ENCODE results near the gene C1QTNF8. TPM values are rescaled to one million over a fixed set of nuclear protein-coding genes. Genes with fewer than 3 reads are reported as not detected.

Gene C1QTNF8
- total and polyA plus RNA-seq, 4 experiments from 2014 or later = not detected

DNA sequence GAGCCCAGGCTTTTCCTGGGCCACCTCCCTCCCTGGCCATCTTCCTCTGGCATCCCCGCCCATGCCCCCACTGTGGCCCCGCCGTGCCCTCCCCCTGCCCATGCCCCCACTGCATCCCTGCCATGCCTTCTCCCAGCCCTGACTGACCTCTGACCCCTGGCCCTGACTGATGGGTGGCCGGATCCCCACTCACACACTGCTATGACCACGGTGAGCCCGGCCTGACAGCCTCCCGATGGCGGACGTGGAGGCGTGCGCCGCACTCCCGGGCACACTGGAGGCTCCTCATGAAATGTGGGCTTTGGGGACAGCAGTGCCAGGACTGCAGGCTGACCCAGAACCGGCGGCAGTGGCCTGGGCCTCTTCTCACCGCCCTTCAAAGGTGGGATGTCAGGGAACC lies 10.6 kb upstream of the C1QTNF8 start:
- ChIA-PET POLR2A (ENCODE audit: partially characterized antibody) (no interaction called here), CTCF (ENCODE audit: partially characterized antibody) (no interaction called here)
- Mint-ChIP-seq H3K9me3 (no peaks in the 10 kb centered on the region), H3K4me1 (no peaks in the 10 kb centered on the region), H3K27ac (no peak overlapping the region), H3K27me3 (peaks cover 0 to 5% of the 10 kb centered on the region in 2 donors), H3K36me3 (no peaks in the 10 kb centered on the region), H3K4me3 (no peak overlapping the region)
- Histone ChIP-seq H3K36me3 (ENCODE audit: insufficient read depth, low read length) (no peaks in the 10 kb centered on the region), H3K27ac (ENCODE audit: low read depth, low read length) (no peak overlapping the region), H3K27me3 (ENCODE audit: insufficient read depth, low read length) (no peaks in the 10 kb centered on the region), H3K9me3 (ENCODE audit: control insufficient read depth in 1 of 2, low read length in 2 of 2) (no peaks in the 10 kb centered on the region), H3K4me3 (ENCODE audit: low read length in 2 of 2) (no peak overlapping the region), H3K4me1 (ENCODE audit: insufficient read depth, low read length) (peaks cover 4% of the 10 kb centered on the region)
- DNase-seq = no peak
- intact Hi-C loops (cut with micrococcal nuclease) = no loop called here

DNA sequence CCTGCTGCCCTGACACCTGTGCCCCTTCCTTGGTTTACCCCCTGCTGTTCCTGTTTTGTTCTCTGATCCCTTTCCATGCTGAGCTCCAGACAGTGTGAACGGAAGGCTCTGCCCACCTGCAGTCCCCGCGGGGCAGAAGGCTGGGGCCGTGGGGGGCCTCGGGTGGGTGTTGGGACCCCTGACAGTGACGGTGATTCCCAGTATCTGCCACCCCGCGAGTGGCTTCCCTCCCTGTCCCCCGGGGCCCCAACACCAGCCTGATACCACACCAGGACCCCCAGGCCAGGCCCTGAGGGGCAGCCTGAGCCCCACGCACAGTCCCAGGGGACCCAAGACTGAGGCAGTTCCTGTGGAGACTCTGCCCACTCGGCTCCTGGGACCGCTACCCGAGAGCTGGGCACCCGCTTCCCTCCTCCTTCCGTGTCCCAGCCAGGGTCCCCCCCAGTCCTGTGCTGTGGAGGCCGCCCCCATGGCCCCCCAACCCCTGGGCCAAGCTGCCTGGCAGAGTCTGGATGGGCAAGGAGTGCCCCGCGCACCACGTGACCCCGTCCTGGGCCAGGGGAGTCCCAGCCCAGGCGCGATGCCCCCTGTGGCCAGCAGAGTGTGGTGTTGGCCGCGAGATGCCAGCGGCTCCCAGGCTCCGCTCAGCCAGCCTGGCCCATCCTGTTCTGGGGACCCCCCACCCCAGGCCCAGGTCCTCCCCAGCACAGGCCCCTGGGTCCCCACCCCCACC lies 10.0 kb upstream of the C1QTNF8 start:
- Histone ChIP-seq H3K4me3 (ENCODE audit: low read length in 2 of 2) (no peak overlapping the region), H3K9me3 (ENCODE audit: control insufficient read depth in 1 of 2, low read length in 2 of 2) (no peaks in the 10 kb centered on the region), H3K4me1 (ENCODE audit: insufficient read depth, low read length) (peaks cover 4% of the 10 kb centered on the region), H3K27me3 (ENCODE audit: insufficient read depth, low read length) (no peaks in the 10 kb centered on the region), H3K36me3 (ENCODE audit: insufficient read depth, low read length) (no peaks in the 10 kb centered on the region), H3K27ac (ENCODE audit: low read depth, low read length) (no peak overlapping the region)
- no peak overlapping the region for H3K27ac Mint-ChIP-seq
- intact Hi-C loops (cut with micrococcal nuclease) = no loop called here
- DNase-seq = peak in 2 of 5 donors; percentile 17 to 21
- no peak overlapping the region for H3K4me3 Mint-ChIP-seq
- no peaks in the 10 kb centered on the region for H3K9me3 Mint-ChIP-seq
- POLR2A ChIA-PET (ENCODE audit: partially characterized antibody) = no interaction called here
- H3K36me3 Mint-ChIP-seq = no peaks in the 10 kb centered on the region
- H3K27me3 Mint-ChIP-seq = peaks cover 0 to 5% of the 10 kb centered on the region in 2 donors
- no peaks in the 10 kb centered on the region for H3K4me1 Mint-ChIP-seq
- CTCF ChIA-PET (ENCODE audit: partially characterized antibody) = no interaction called here

DNA sequence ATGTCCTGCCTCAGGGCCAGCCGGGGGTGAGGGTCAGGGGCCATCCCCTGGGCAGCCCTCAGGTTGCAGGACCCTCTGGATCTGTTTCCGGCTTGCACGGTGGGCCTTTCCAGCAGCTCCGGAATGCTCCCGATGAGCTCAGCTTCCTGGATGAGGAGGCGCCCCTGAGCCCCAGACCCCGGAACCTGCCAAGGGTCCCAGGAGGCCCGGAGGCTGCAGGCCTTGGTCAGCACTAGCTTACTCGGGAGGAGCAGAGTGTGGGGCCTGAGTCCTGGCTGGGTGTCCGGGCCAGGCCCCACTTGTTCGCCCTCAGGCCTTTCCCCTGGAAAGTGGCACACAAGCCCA lies 7.6 kb upstream of the C1QTNF8 start:
- H3K27ac Mint-ChIP-seq = no peak overlapping the region
- Histone ChIP-seq H3K4me3 (ENCODE audit: low read length in 2 of 2) (no peak overlapping the region), H3K27ac (ENCODE audit: low read depth, low read length) (no peak overlapping the region), H3K27me3 (ENCODE audit: insufficient read depth, low read length) (no peaks in the 10 kb centered on the region), H3K9me3 (ENCODE audit: control insufficient read depth in 1 of 2, low read length in 2 of 2) (no peaks in the 10 kb centered on the region), H3K36me3 (ENCODE audit: insufficient read depth, low read length) (no peaks in the 10 kb centered on the region), H3K4me1 (ENCODE audit: insufficient read depth, low read length) (peaks cover 4% of the 10 kb centered on the region)
- intact Hi-C loops (cut with micrococcal nuclease) = loop anchor here (2.0 kb wide), 1 partner anchor 291 kb away; no protein-coding TSS in a partner anchor
- ChIA-PET POLR2A (ENCODE audit: partially characterized antibody) (no interaction called here), CTCF (ENCODE audit: partially characterized antibody) (interaction anchor here (0.8 to 1.4 kb wide), 7 partner anchors 16 to 391 kb away, joined by 3 to 4 read pairs (median 3); partner anchors contain the start of genes CHTF18 and RPUSD1)
- no peaks in the 10 kb centered on the region for H3K36me3 Mint-ChIP-seq
- no peak overlapping the region for H3K4me3 Mint-ChIP-seq
- H3K27me3 Mint-ChIP-seq = peaks cover 2% of the 10 kb centered on the region in 2 donors
- H3K9me3 Mint-ChIP-seq = no peaks in the 10 kb centered on the region
- DNase-seq = no peak
- no peaks in the 10 kb centered on the region for H3K4me1 Mint-ChIP-seq

DNA sequence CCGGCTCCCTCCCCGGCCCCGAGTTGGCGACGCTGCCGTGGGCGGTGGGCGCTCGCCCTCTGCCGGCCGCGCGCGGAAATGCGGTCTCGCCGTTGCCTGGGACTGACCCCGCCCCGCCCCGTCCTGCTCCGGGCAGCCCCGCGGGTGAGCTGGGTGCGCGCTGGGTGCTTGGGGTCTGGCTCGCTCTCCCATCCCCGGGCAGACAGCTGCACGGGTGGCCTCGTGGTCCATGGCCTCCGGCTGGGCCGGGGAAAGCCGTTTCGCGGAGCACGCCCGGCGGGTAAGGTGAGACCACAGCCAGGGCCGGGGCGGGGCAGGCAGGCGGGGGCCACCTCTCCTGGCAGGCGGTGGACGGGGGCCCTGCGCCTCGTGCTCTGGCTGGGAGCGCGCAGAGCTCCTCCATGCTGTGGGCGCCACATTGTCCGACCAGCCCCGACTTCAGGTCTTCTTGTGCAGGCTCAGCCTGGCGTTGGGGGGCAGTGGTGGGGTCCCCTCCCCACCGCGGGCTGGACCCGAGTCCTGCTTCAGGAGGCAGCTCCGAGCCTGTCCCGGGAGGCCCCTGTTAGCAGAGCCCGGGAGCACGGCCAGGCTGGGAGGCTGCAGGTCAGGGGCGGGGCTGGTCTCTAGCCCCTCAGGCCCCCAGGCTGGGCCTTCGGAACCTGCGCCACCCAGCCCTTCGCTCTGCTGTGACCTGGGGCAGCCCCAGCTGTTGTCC lies 7.0 kb upstream of the C1QTNF8 start:
- Histone ChIP-seq H3K4me3 (ENCODE audit: low read length in 2 of 2) (no peak overlapping the region), H3K27ac (ENCODE audit: low read depth, low read length) (no peak overlapping the region), H3K36me3 (ENCODE audit: insufficient read depth, low read length) (no peaks in the 10 kb centered on the region), H3K9me3 (ENCODE audit: control insufficient read depth in 1 of 2, low read length in 2 of 2) (no peaks in the 10 kb centered on the region), H3K4me1 (ENCODE audit: insufficient read depth, low read length) (peaks cover 4% of the 10 kb centered on the region), H3K27me3 (ENCODE audit: insufficient read depth, low read length) (no peaks in the 10 kb centered on the region)
- H3K27ac Mint-ChIP-seq = no peak overlapping the region
- peak in 4 of 5 donors; percentile 62 to 74 (median 63) for DNase-seq
- H3K36me3 Mint-ChIP-seq = no peaks in the 10 kb centered on the region
- H3K27me3 Mint-ChIP-seq = peaks cover 2% of the 10 kb centered on the region in 2 donors
- no peak overlapping the region for H3K4me3 Mint-ChIP-seq
- POLR2A ChIA-PET (ENCODE audit: partially characterized antibody) = no interaction called here
- CTCF ChIA-PET (ENCODE audit: partially characterized antibody) = interaction anchor here (0.6 to 1.4 kb wide), 9 partner anchors 15 to 391 kb away, joined by 3 to 4 read pairs (median 3); partner anchors contain the start of genes CHTF18 and RPUSD1
- intact Hi-C loops (cut with micrococcal nuclease) = loop anchor here (2.0 kb wide), 1 partner anchor 290 kb away; no protein-coding TSS in a partner anchor
- no peaks in the 10 kb centered on the region for H3K4me1 Mint-ChIP-seq
- H3K9me3 Mint-ChIP-seq = no peaks in the 10 kb centered on the region

DNA sequence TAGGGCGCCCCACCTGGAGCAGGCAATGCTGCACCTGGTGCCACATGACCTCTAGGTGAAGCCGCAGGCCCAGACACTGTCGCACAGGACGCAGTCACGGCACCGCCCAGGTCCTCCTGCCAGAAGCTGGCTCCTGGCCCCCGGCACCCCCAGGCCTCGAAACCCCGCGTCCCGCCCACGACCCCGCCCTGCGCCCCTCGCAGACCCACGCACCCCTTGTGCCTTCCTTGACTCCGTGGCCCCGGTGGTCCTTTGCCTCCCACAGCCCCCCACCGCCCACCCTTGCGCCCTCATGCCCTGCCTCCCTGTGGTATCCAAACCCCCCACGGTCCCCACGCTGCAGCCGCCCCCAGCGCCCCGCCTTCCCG lies 6.3 kb upstream of the C1QTNF8 start:
- intact Hi-C loops (cut with micrococcal nuclease) = loop anchor here (2.0 kb wide), 1 partner anchor 290 kb away; no protein-coding TSS in a partner anchor
- Mint-ChIP-seq H3K27ac (no peak overlapping the region), H3K9me3 (no peaks in the 10 kb centered on the region), H3K4me3 (no peak overlapping the region), H3K36me3 (no peaks in the 10 kb centered on the region), H3K4me1 (no peaks in the 10 kb centered on the region), H3K27me3 (peaks cover 2% of the 10 kb centered on the region in 2 donors)
- H3K36me3 ChIP-seq (ENCODE audit: insufficient read depth, low read length) = no peaks in the 10 kb centered on the region
- H3K4me3 ChIP-seq (ENCODE audit: low read length in 2 of 2) = no peak overlapping the region
- no peaks in the 10 kb centered on the region for H3K27me3 ChIP-seq (ENCODE audit: insufficient read depth, low read length)
- H3K9me3 ChIP-seq (ENCODE audit: control insufficient read depth in 1 of 2, low read length in 2 of 2) = no peaks in the 10 kb centered on the region
- no peak for DNase-seq
- CTCF ChIA-PET (ENCODE audit: partially characterized antibody) = interaction anchor here (1.4 kb wide), 1 partner anchor 357 kb away, joined by 3 read pairs; no protein-coding TSS in a partner anchor
- H3K4me1 ChIP-seq (ENCODE audit: insufficient read depth, low read length) = peaks cover 4% of the 10 kb centered on the region
- H3K27ac ChIP-seq (ENCODE audit: low read depth, low read length) = no peak overlapping the region
- POLR2A ChIA-PET (ENCODE audit: partially characterized antibody) = no interaction called here

DNA sequence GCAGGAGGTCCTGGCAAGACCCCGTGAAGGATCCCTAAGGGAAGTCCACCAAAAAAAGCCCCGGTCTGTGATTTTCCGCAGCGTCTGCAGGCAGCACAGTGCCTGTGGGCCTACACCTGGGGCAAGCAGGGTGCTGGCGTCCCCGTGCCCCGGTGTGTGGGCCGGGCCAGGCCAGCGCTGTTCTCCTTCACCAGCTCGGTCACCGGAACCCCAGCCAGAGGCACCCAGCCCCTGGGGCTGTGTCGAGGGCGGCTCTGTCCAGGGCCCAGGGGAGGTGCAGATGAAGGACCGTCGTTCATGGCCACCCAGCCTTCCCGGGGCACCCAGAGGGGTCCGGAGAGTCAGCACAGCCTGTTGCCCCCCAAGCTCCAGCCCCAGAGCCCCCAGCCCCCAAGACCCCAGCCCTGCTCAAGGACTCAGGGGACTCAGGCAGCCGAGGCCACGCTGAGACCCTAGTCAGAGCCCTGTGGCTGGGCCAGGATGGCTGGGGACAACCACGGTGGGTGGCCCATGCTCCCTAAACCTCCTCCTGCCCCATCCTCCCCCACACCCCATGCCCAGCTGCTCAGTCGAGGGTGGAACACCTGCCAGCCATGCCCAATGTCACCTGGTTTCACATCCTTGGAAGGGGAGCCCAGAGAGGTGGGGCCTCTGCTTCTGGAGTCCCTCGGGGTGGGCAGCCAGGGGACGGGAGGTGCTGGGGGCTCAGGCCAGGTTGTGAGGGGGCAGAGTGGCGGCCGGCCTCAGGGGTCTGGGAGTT lies 5.7 kb upstream of the C1QTNF8 start:
- intact Hi-C loops (cut with micrococcal nuclease) = loop anchor here (2.0 kb wide), 1 partner anchor 289 kb away; no protein-coding TSS in a partner anchor
- no peaks in the 10 kb centered on the region for H3K4me1 Mint-ChIP-seq
- no peaks in the 10 kb centered on the region for H3K36me3 Mint-ChIP-seq
- Histone ChIP-seq H3K27me3 (ENCODE audit: insufficient read depth, low read length) (no peaks in the 10 kb centered on the region), H3K9me3 (ENCODE audit: control insufficient read depth in 1 of 2, low read length in 2 of 2) (no peaks in the 10 kb centered on the region), H3K36me3 (ENCODE audit: insufficient read depth, low read length) (no peaks in the 10 kb centered on the region), H3K4me3 (ENCODE audit: low read length in 2 of 2) (no peak overlapping the region), H3K27ac (ENCODE audit: low read depth, low read length) (no peak overlapping the region), H3K4me1 (ENCODE audit: insufficient read depth, low read length) (peaks cover 4% of the 10 kb centered on the region)
- H3K27me3 Mint-ChIP-seq = peaks cover 2% of the 10 kb centered on the region in 2 donors
- no peaks in the 10 kb centered on the region for H3K9me3 Mint-ChIP-seq
- CTCF ChIA-PET (ENCODE audit: partially characterized antibody) = no interaction called here
- no peak for DNase-seq
- no peak overlapping the region for H3K4me3 Mint-ChIP-seq
- POLR2A ChIA-PET (ENCODE audit: partially characterized antibody) = no interaction called here
- H3K27ac Mint-ChIP-seq = no peak overlapping the region

DNA sequence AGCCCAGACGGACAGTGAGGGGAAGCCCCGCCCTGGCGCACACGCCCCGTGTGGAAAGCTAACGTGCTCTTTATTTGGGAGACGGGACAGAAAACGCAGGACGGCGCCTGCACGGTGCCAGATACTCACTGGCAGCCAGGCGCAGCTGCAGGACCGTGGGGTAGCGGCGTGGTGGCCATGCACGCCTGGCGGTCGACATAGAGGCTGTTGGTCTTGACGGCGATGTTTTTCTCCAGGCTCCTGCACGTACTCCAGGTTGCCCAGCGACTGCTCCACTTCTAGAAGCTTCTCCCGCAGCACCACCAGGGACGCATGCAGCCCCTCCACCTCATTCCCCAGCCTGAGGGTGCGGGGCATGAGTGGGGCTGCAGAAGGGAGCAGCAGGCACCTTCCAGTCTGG lies 5.1 kb upstream of the C1QTNF8 start:
- no peaks in the 10 kb centered on the region for H3K9me3 Mint-ChIP-seq

More for the DNA sequence above, 5.1 kb upstream of the C1QTNF8 start:
- H3K27me3 Mint-ChIP-seq = peaks cover 2% of the 10 kb centered on the region in 2 donors
- H3K36me3 ChIP-seq (ENCODE audit: insufficient read depth, low read length) = no peaks in the 10 kb centered on the region
- H3K27me3 ChIP-seq (ENCODE audit: insufficient read depth, low read length) = no peaks in the 10 kb centered on the region
- no peak overlapping the region for H3K27ac ChIP-seq (ENCODE audit: low read depth, low read length)
- H3K4me1 Mint-ChIP-seq = no peaks in the 10 kb centered on the region
- no peak overlapping the region for H3K4me3 ChIP-seq (ENCODE audit: low read length in 2 of 2)
- no peak overlapping the region for H3K27ac Mint-ChIP-seq
- H3K36me3 Mint-ChIP-seq = no peaks in the 10 kb centered on the region
- H3K9me3 ChIP-seq (ENCODE audit: control insufficient read depth in 1 of 2, low read length in 2 of 2) = no peaks in the 10 kb centered on the region
- ChIA-PET POLR2A (ENCODE audit: partially characterized antibody) (no interaction called here), CTCF (ENCODE audit: partially characterized antibody) (no interaction called here)
- DNase-seq = no peak
- no peak overlapping the region for H3K4me3 Mint-ChIP-seq
- intact Hi-C loops (cut with micrococcal nuclease) = no loop called here
- H3K4me1 ChIP-seq (ENCODE audit: insufficient read depth, low read length) = peaks cover 4% of the 10 kb centered on the region
